ENCODE measurements around the gene NPPC.

GRCh38 chr2:231907765-231908164 lies 18.4 kb downstream of the NPPC start:
- TF ChIP-seq, protein P1, sequence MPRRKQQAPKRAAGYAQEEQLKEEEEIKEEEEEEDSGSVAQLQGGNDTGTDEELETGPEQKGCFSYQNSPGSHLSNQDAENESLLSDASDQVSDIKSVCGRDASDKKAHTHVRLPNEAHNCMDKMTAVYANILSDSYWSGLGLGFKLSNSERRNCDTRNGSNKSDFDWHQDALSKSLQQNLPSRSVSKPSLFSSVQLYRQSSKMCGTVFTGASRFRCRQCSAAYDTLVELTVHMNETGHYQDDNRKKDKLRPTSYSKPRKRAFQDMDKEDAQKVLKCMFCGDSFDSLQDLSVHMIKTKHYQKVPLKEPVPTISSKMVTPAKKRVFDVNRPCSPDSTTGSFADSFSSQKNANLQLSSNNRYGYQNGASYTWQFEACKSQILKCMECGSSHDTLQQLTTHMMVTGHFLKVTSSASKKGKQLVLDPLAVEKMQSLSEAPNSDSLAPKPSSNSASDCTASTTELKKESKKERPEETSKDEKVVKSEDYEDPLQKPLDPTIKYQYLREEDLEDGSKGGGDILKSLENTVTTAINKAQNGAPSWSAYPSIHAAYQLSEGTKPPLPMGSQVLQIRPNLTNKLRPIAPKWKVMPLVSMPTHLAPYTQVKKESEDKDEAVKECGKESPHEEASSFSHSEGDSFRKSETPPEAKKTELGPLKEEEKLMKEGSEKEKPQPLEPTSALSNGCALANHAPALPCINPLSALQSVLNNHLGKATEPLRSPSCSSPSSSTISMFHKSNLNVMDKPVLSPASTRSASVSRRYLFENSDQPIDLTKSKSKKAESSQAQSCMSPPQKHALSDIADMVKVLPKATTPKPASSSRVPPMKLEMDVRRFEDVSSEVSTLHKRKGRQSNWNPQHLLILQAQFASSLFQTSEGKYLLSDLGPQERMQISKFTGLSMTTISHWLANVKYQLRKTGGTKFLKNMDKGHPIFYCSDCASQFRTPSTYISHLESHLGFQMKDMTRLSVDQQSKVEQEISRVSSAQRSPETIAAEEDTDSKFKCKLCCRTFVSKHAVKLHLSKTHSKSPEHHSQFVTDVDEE (CRISPR knock-in tag; IDR thresholded peaks at IDR 0.05) = no peak
- TF ChIP-seq PPARA (CRISPR knock-in tag; IDR thresholded peaks at IDR 0.05; ENCODE audit: borderline replicate concordance) = no peak
- no peak for TF ChIP-seq RARB (CRISPR knock-in tag; IDR thresholded peaks at IDR 0.05)
- no peak for TF ChIP-seq ZNF565 (CRISPR knock-in tag; conservative IDR thresholded peaks at IDR 0.05; ENCODE audit: low read depth)
- TF ChIP-seq, protein P2, sequence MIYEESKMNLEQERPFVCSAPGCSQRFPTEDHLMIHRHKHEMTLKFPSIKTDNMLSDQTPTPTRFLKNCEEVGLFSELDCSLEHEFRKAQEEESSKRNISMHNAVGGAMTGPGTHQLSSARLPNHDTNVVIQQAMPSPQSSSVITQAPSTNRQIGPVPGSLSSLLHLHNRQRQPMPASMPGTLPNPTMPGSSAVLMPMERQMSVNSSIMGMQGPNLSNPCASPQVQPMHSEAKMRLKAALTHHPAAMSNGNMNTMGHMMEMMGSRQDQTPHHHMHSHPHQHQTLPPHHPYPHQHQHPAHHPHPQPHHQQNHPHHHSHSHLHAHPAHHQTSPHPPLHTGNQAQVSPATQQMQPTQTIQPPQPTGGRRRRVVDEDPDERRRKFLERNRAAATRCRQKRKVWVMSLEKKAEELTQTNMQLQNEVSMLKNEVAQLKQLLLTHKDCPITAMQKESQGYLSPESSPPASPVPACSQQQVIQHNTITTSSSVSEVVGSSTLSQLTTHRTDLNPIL (CRISPR knock-in tag; IDR thresholded peaks at IDR 0.05; ENCODE audit: low read depth) = no peak
- no peak for TF ChIP-seq PATZ1 (CRISPR knock-in tag; IDR thresholded peaks at IDR 0.05; ENCODE audit: borderline replicate concordance)
- TF ChIP-seq ARNTL (CRISPR knock-in tag; IDR thresholded peaks at IDR 0.05; ENCODE audit: borderline replicate concordance, low read depth) = no peak

Data from SK-N-SH treated with all-trans-retinoic acid at 6 μM for 48 hours (cell line).